HFFc6 (cell line): ENCODE results near the gene CCDC134. TPM values are rescaled to one million over a fixed set of nuclear protein-coding genes. Genes with fewer than 3 reads are reported as not detected.

Experiments
- total RNA-seq, 6 experiments: library from RNA; stranded (reverse); fragmentation: NEBNext Ultra II Directional; extraction: Animal tissue kit (Norgen Biotek cat#: 25700); gene quantifications; 2 replicates in 1 of 6; 3 replicates in 5 of 6; pipeline ENCODE4 v1.2.3, GENCODE V29; 2021

CCDC134 gene
- total RNA-seq, 6 experiments from 2014 or later, result 8.9 to 10.4 (median 9.1) TPM

Other genes starting within 250 kb of the CCDC134 start
- 1 to 10 TPM; 3.4 to 7.9 (median 4.2) TPM for gene CSDC2, start 239.7 kb upstream of the CCDC134 start, total RNA-seq
- 10 to 100 TPM; 60.1 to 69.2 (median 64.8) TPM for gene PMM1, start 210.8 kb upstream of the CCDC134 start, total RNA-seq
- 10 to 100 TPM; 41.4 to 53.3 (median 46.1) TPM for gene DESI1, start 179.6 kb upstream of the CCDC134 start, total RNA-seq
- gene XRCC6, start 179.4 kb upstream of the CCDC134 start, total RNA-seq, result 100 to 1,000 TPM; 324 to 395 (median 373) TPM
- 100 to 1,000 TPM; 208 to 263 (median 234) TPM for gene SNU13, start 111.8 kb upstream of the CCDC134 start, total RNA-seq
- gene MEI1, start 101.2 kb upstream of the CCDC134 start, total RNA-seq, result under 1 TPM in 4 of 6 experiments, not detected in 2; 0.24 to 0.53 (median 0.34) TPM
- 10 to 100 TPM; 29.3 to 42.1 (median 37.6) TPM for gene SREBF2, start 32.4 kb downstream of the CCDC134 start, total RNA-seq
- not detected for gene SHISA8, start 114.4 kb downstream of the CCDC134 start, total RNA-seq
- under 1 TPM; 0.05 to 0.32 (median 0.25) TPM for gene TNFRSF13C, start 126.1 kb downstream of the CCDC134 start, total RNA-seq
- 10 to 100 TPM; 15.6 to 29.4 (median 26.3) TPM for gene CENPM, start 146.5 kb downstream of the CCDC134 start, total RNA-seq
- gene SEPTIN3, start 168.8 kb downstream of the CCDC134 start, total RNA-seq, result under 1 TPM in 2 of 6 experiments, not detected in 4; 0.05 to 0.17 TPM
- not detected for gene WBP2NL, start 198.1 kb downstream of the CCDC134 start, total RNA-seq